HepG2 (cell line): ENCODE measurements around the gene DPP3. TPM values are rescaled to one million over a fixed set of nuclear protein-coding genes. Genes with fewer than 3 reads are reported as not detected.

Experiments used
- CENPX ChIP-seq: sonication (generic); formaldehyde crosslinking; IDR thresholded peaks from 2 replicates; pipeline ENCODE4 v1.9.0; 2021; ENCODE audit warnings: mild to moderate bottlenecking, missing genetic modification reagents, moderate library complexity
- CREM ChIP-seq, 2 experiments: sonication (generic) in 1 of 2; formaldehyde crosslinking in 1 of 2; IDR thresholded peaks; 2 replicates each; pipeline versions ENCODE4 v1.4.0 to v1.6.1; 2016 to 2020; ENCODE audit warnings: antibody characterized with exemption in 1 of 2, mild to moderate bottlenecking in 1 of 2, missing genetic modification reagents in 1 of 2
- DNMT1 ChIP-seq: sonication (generic); formaldehyde crosslinking; IDR thresholded peaks from 2 replicates; pipeline ENCODE4 v1.5.1; 2020; ENCODE audit warnings: mild to moderate bottlenecking, missing genetic modification reagents
- ESRRA ChIP-seq: sonication (generic); formaldehyde crosslinking; IDR thresholded peaks from 2 replicates; pipeline ENCODE4 v1.5.1; 2020; ENCODE audit warnings: mild to moderate bottlenecking, low read depth, missing genetic modification reagents
- FIP1L1 ChIP-seq: fragments of 200-400 bp; formaldehyde crosslinking; IDR thresholded peaks from 2 replicates; pipeline ENCODE4 v1.6.1; 2018; ENCODE audit warnings: low read depth, mild to moderate bottlenecking, low read length, moderate library complexity, borderline replicate concordance; ENCODE audit not compliant: insufficient read depth
- HNRNPL ChIP-seq: fragments of 200-400 bp; formaldehyde crosslinking; IDR thresholded peaks from 2 replicates; pipeline ENCODE4 v1.6.1; 2017; ENCODE audit warnings: mild to moderate bottlenecking, low read depth, low read length
- KDM3A ChIP-seq: IDR thresholded peaks from 2 replicates; pipeline ENCODE4 v1.6.1; 2018; ENCODE audit warnings: low read depth, missing compliant biosample characterization
- MTF2 ChIP-seq: sonication (generic); formaldehyde crosslinking; IDR thresholded peaks from 2 replicates; pipeline ENCODE4 v1.5.0; 2020; ENCODE audit warnings: missing genetic modification reagents, borderline replicate concordance
- NFATC3 ChIP-seq: sonication (generic); formaldehyde crosslinking; IDR thresholded peaks from 2 replicates; pipeline ENCODE4 v1.5.1; 2020; ENCODE audit warnings: mild to moderate bottlenecking, missing genetic modification reagents
- REPIN1 ChIP-seq: sonication (generic); formaldehyde crosslinking; IDR thresholded peaks from 2 replicates; pipeline ENCODE4 v1.8.0; 2022; ENCODE audit warnings: missing genetic modification reagents, low read depth, mild to moderate bottlenecking, borderline replicate concordance
- REXO4 ChIP-seq: sonication (generic); formaldehyde crosslinking; IDR thresholded peaks from 2 replicates; pipeline ENCODE4 v1.8.0; 2022; ENCODE audit warnings: missing genetic modification reagents, mild to moderate bottlenecking, borderline replicate concordance
- SMAD3 ChIP-seq: sonication (generic); formaldehyde crosslinking; IDR thresholded peaks from 2 replicates; pipeline ENCODE4 v1.4.0; 2020; ENCODE audit warnings: missing genetic modification reagents
- SP5 ChIP-seq: IDR thresholded peaks from 2 replicates; pipeline ENCODE4 v1.6.1; 2016; ENCODE audit warnings: low read depth, borderline replicate concordance
- TBX3 ChIP-seq: fragments of 450-650 bp; IDR thresholded peaks from 2 replicates; pipeline ENCODE4 v1.6.1; 2017; ENCODE audit warnings: antibody characterized with exemption, mild to moderate bottlenecking, inconsistent platforms, borderline replicate concordance
- TSC22D2 ChIP-seq: sonication (generic); formaldehyde crosslinking; IDR thresholded peaks from 2 replicates; pipeline ENCODE4 v1.5.1; 2020; ENCODE audit warnings: missing genetic modification reagents, mild to moderate bottlenecking, borderline replicate concordance
- U2AF1 ChIP-seq: fragments of 200-400 bp; formaldehyde crosslinking; optimal IDR thresholded peaks from 2 replicates; pipeline ENCODE3; 2017; ENCODE audit warnings: mild to moderate bottlenecking, low read depth, low read length
- ZFP41 ChIP-seq: sonication (generic); formaldehyde crosslinking; IDR thresholded peaks from 2 replicates; pipeline ENCODE4 v1.4.0; 2020; ENCODE audit warnings: mild to moderate bottlenecking, missing genetic modification reagents, borderline replicate concordance
- ZNF224 ChIP-seq: sonication (generic); formaldehyde crosslinking; IDR thresholded peaks from 2 replicates; pipeline ENCODE4 v1.5.0; 2020; ENCODE audit warnings: mild to moderate bottlenecking, missing genetic modification reagents
- ZNF567 ChIP-seq: sonication (generic); formaldehyde crosslinking; IDR thresholded peaks from 2 replicates; pipeline ENCODE4 v1.8.1; 2023; ENCODE audit warnings: mild to moderate bottlenecking, missing genetic modification reagents, borderline replicate concordance
- ZNF781 ChIP-seq: sonication (generic); formaldehyde crosslinking; IDR thresholded peaks from 2 replicates; pipeline ENCODE4 v1.5.1; 2020; ENCODE audit warnings: borderline replicate concordance, mild to moderate bottlenecking, missing genetic modification reagents; ENCODE audit errors: not compliant biosample characterization
- polyA plus RNA-seq, 8 experiments: library from polyadenylated mRNA; depleted of rRNA in 3 of 8; stranded (reverse) in 7 of 8; unstranded in 1 of 8; fragments of >200 nt; fragmentation: Illumina TruSeq in 4 of 8; extraction: Trizol in 4 of 8; gene quantifications; 2 replicates each; pipeline versions ENCODE4 v1.2.1 to v1.2.3, GENCODE V29; 2011 to 2016; ENCODE audit warnings: low read depth in 4 of 8, missing spikeins in 1 of 8, mixed read lengths in 1 of 8; ENCODE audit not compliant: insufficient read depth in 1 of 8
- total RNA-seq, 5 experiments: library from RNA; depleted of rRNA; stranded (reverse); fragments of >200 nt; fragmentation: Illumina TruSeq; extraction: Trizol; gene quantifications; 2 replicates each; pipeline ENCODE4 v1.2.3, GENCODE V29; 2016; ENCODE audit warnings: low read depth in 1 of 5
- TF ChIP-seq, protein P1 (sequence below): sonication (generic); formaldehyde crosslinking; IDR thresholded peaks from 2 replicates; pipeline ENCODE4 v1.8.1; 2023; ENCODE audit warnings: mild to moderate bottlenecking, missing genetic modification reagents
- TF ChIP-seq, protein P2 (sequence below): sonication (generic); formaldehyde crosslinking; IDR thresholded peaks from 2 replicates; pipeline ENCODE4 v1.4.0; 2020; ENCODE audit warnings: low read depth, mild to moderate bottlenecking, missing genetic modification reagents
- TF ChIP-seq, protein P3 (sequence below): sonication (generic); formaldehyde crosslinking; IDR thresholded peaks from 2 replicates; pipeline ENCODE4 v1.5.0; 2020; ENCODE audit warnings: missing genetic modification reagents
- TF ChIP-seq, protein P4 (sequence below): sonication (generic); formaldehyde crosslinking; IDR thresholded peaks from 2 replicates; pipeline ENCODE4 v1.4.0; 2020; ENCODE audit warnings: missing genetic modification reagents

The DPP3 gene
- total and polyA plus RNA-seq, 2 of the 13 experiments (the other 11 are each of a cell fraction or from before 2014, with no cell fraction given), result 38.4 to 59.8 TPM

DNA sequence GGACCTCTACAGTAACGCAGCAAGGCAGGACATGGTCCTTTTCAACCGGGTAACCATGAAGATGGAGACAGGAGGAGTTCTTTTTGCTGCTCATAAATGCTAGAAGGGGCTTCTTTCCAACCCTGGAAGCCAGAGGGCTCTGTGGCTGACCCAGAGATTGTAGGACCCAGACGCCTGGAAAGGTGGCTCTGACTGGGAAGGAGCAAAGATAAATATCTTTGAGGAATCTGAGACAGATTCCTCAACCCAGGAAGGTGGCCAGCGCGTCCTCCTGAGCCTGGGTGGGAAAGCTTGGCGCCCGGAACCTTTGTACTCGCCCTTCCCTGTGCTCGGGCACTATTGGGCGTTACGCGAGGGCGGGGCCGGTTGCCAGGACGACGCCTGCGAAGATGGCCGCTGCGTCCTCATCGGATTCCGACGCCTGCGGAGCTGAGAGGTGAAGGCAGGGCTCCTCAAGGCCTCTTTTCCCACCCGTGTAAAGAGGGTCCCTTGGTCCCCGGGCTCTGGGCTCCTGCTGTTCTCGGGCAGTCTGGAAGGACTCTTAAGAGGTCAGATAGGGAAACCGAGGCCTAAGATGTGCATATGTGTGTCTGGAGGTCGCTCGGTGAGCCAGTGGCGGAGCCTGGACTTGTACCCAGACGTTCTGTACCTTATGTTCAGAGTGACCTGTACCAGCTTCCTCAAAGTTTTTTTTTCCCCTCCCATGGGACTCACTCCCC is 30.2 kb downstream of the DPP3 start, which contains the start of gene BBS1 (continued):
- TF ChIP-seq CENPX (CRISPR knock-in tag) (no peak), FIP1L1 (no peak), DNMT1 (CRISPR knock-in tag) (0 out of 2 replicates have a peak, but pooled peaks have one; percentile 49), TBX3 (no peak), MTF2 (CRISPR knock-in tag) (no peak), SP5 (peak; percentile 92), KDM3A (CRISPR knock-in tag) (peak; percentile 73; the same call in 1 of the 2 replicates), ZFP41 (CRISPR knock-in tag) (no peak), NFATC3 (CRISPR knock-in tag) (no peak), HNRNPL (0 out of 2 replicates have a peak, but pooled peaks have one; percentile 31), CREM (IDR thresholded peaks at IDR 0.05) (peak; percentile 28; the same call in 1 of the 2 replicates), CREM (CRISPR knock-in tag; IDR thresholded peaks at IDR 0.05) (no peak), REPIN1 (CRISPR knock-in tag) (peak; percentile 57; the same call in 1 of the 2 replicates), ZNF781 (CRISPR knock-in tag) (no peak), TSC22D2 (CRISPR knock-in tag) (0 out of 2 replicates have a peak, but pooled peaks have one; percentile 45), ZNF567 (no peak; the same call in 1 of the 2 replicates), ZNF224 (no peak; the same call in 1 of the 2 replicates), REXO4 (CRISPR knock-in tag) (no peak), U2AF1 (peak; percentile 62), ESRRA (CRISPR knock-in tag) (peak; percentile 32; the same call in 1 of the 2 replicates), SMAD3 (CRISPR knock-in tag) (peak; percentile 60; the same call in 1 of the 2 replicates)
- TF ChIP-seq, protein P1, sequence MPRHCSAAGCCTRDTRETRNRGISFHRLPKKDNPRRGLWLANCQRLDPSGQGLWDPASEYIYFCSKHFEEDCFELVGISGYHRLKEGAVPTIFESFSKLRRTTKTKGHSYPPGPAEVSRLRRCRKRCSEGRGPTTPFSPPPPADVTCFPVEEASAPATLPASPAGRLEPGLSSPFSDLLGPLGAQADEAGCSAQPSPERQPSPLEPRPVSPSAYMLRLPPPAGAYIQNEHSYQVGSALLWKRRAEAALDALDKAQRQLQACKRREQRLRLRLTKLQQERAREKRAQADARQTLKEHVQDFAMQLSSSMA, result 0 out of 2 replicates have a peak, but pooled peaks have one; percentile 45
- TF ChIP-seq, protein P2, sequence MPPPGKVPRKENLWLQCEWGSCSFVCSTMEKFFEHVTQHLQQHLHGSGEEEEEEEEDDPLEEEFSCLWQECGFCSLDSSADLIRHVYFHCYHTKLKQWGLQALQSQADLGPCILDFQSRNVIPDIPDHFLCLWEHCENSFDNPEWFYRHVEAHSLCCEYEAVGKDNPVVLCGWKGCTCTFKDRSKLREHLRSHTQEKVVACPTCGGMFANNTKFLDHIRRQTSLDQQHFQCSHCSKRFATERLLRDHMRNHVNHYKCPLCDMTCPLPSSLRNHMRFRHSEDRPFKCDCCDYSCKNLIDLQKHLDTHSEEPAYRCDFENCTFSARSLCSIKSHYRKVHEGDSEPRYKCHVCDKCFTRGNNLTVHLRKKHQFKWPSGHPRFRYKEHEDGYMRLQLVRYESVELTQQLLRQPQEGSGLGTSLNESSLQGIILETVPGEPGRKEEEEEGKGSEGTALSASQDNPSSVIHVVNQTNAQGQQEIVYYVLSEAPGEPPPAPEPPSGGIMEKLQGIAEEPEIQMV, result peak; percentile 34; the same call in 1 of the 2 replicates
- TF ChIP-seq, protein P3, sequence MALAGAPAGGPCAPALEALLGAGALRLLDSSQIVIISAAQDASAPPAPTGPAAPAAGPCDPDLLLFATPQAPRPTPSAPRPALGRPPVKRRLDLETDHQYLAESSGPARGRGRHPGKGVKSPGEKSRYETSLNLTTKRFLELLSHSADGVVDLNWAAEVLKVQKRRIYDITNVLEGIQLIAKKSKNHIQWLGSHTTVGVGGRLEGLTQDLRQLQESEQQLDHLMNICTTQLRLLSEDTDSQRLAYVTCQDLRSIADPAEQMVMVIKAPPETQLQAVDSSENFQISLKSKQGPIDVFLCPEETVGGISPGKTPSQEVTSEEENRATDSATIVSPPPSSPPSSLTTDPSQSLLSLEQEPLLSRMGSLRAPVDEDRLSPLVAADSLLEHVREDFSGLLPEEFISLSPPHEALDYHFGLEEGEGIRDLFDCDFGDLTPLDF, result no peak; the same call in 1 of the 2 replicates
- TF ChIP-seq, protein P4, sequence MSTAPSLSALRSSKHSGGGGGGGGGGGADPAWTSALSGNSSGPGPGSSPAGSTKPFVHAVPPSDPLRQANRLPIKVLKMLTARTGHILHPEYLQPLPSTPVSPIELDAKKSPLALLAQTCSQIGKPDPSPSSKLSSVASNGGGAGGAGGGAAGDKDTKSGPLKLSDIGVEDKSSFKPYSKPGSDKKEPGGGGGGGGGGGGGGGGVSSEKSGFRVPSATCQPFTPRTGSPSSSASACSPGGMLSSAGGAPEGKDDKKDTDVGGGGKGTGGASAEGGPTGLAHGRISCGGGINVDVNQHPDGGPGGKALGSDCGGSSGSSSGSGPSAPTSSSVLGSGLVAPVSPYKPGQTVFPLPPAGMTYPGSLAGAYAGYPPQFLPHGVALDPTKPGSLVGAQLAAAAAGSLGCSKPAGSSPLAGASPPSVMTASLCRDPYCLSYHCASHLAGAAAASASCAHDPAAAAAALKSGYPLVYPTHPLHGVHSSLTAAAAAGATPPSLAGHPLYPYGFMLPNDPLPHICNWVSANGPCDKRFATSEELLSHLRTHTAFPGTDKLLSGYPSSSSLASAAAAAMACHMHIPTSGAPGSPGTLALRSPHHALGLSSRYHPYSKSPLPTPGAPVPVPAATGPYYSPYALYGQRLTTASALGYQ (CRISPR knock-in tag), result no peak
